Upper lobe of left lung (tissue), 4 donors: ENCODE measurements around the gene NHSL1.

ENCODE experiments used
- CTCF ChIP-seq, 6 experiments: fragments of 450-650 bp in 4 of 6; fragments of 200-600 bp in 2 of 6; sonication (generic) in 2 of 6; IDR thresholded peaks; one replicate each; pipeline ENCODE4 v1.5.1; 2016 to 2019; ENCODE audit warnings: antibody characterized with exemption in 6 of 6
- EP300 ChIP-seq, 4 donors: sonication (generic); formaldehyde crosslinking; IDR thresholded peaks; one replicate each; pipeline ENCODE4 v1.5.1; 2017; ENCODE audit warnings: antibody characterized with exemption in 4 of 4, control low read depth in 2 of 4
- POLR2A ChIP-seq, 4 donors: fragments of 450-650 bp; IDR thresholded peaks; one replicate each; pipeline ENCODE4 v1.5.1; 2016 to 2017; ENCODE audit warnings: antibody characterized with exemption in 4 of 4, mild to moderate bottlenecking in 2 of 4
- POLR2AphosphoS5 ChIP-seq, 2 donors: sonication (generic); formaldehyde crosslinking; IDR thresholded peaks; one replicate each; pipeline ENCODE4 v1.5.1; 2017; ENCODE audit warnings: antibody characterized with exemption in 2 of 2

GRCh38 chr6:138515657-138516248 is 16.5 kb upstream of the NHSL1 start:
- TF ChIP-seq CTCF (IDR thresholded peaks at IDR 0.05) (no peak), POLR2AphosphoS5 (IDR thresholded peaks at IDR 0.05) (no peak), POLR2A (IDR thresholded peaks at IDR 0.05) (no peak), EP300 (IDR thresholded peaks at IDR 0.05) (no peak)
